ENCODE data around the gene SERPINA4. TPM values are rescaled to one million over a fixed set of nuclear protein-coding genes. Genes with fewer than 3 reads are reported as not detected.

SERPINA4 gene
- total and polyA plus RNA-seq, 2 experiments from 2014 or later = not detected

DNA sequence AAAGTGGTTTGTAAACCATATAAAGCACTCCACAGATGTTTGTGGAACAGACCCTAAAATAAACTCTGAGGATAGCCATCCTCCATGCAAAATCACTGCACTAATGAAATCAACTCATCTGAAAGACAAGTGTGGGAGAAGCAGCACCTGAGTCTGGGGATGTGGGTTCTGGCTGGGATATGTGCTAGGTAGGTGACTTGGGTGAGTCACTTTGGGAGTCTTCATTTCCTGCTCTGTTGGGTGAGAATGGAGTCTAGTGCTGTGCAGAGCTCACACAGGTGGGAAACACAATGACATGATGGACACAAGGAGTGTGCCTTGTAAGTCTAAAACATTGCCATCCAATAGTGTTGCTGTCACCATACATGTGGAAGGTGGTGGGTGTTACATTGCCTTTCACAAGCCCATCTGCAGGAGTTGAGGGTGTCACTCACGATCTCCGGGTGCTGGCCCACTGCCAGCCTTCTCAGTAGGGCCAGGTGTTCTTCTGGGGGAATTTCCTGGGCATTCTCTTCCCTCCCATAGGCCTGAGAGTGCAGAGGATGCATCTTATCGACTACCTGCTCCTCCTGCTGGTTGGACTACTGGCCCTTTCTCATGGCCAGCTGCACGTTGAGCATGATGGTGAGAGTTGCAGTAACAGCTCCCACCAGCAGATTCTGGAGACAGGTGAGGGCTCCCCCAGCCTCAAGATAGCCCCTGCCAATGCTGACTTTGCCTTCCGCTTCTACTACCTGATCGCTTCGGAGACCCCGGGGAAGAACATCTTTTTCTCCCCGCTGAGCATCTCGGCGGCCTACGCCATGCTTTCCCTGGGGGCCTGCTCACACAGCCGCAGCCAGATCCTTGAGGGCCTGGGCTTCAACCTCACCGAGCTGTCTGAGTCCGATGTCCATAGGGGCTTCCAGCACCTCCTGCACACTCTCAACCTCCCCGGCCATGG, 2.0 kb downstream of the SERPINA4 start:
- Histone ChIP-seq H3K4me3 (no peak overlapping the region), H4K20me1 (replicated peaks; ENCODE audit: insufficient read depth) (no peaks in the 10 kb centered on the region), H3K4me2 (no peak overlapping the region), H3K36me3 (ENCODE audit: insufficient read depth) (no peaks in the 10 kb centered on the region), H2AFZ (no peak overlapping the region), H3K27ac (ENCODE audit: low read depth) (no peak overlapping the region), H3K27me3 (ENCODE audit: insufficient read depth) (no peaks in the 10 kb centered on the region), H3K4me1 (ENCODE audit: insufficient read depth) (no peaks in the 10 kb centered on the region), H3K9me2 (ENCODE audit: insufficient read depth) (peaks cover 5% of the 10 kb centered on the region; the same call in 1 of the 2 replicates), H3K79me2 (replicated peaks; ENCODE audit: insufficient read depth) (no peaks in the 10 kb centered on the region), H3F3A (replicated peaks; ENCODE audit: low read depth) (no peaks in the 10 kb centered on the region)
- H3K4me1 Mint-ChIP-seq = no peaks in the 10 kb centered on the region
- ATAC-seq (no peak), DNase-seq (ENCODE audit: low spot score) (no peak)
- no peak overlapping the region for H3K27ac Mint-ChIP-seq
- H3K9me3 Mint-ChIP-seq = no peaks in the 10 kb centered on the region
- H3K36me3 Mint-ChIP-seq (ENCODE audit: low read depth) = no peaks in the 10 kb centered on the region
- peaks cover 5% of the 10 kb centered on the region for H3K27me3 Mint-ChIP-seq (ENCODE audit: insufficient read depth, low read depth, poor library complexity)
- H3K4me3 Mint-ChIP-seq = no peak overlapping the region
- TF ChIP-seq STAT1 (IDR thresholded peaks at IDR 0.05; ENCODE audit: unreplicated experiment) (no peak), EZH2phosphoT487 (IDR thresholded peaks at IDR 0.05; ENCODE audit: unreplicated experiment) (no peak), ZNF114 (CRISPR knock-in tag; IDR thresholded peaks at IDR 0.05) (no peak), NANOG (IDR thresholded peaks at IDR 0.05; ENCODE audit: borderline replicate concordance) (no peak), POLR2AphosphoS5 (IDR thresholded peaks at IDR 0.05; ENCODE audit: low read depth) (no peak)
- TF ChIP-seq, protein P1, sequence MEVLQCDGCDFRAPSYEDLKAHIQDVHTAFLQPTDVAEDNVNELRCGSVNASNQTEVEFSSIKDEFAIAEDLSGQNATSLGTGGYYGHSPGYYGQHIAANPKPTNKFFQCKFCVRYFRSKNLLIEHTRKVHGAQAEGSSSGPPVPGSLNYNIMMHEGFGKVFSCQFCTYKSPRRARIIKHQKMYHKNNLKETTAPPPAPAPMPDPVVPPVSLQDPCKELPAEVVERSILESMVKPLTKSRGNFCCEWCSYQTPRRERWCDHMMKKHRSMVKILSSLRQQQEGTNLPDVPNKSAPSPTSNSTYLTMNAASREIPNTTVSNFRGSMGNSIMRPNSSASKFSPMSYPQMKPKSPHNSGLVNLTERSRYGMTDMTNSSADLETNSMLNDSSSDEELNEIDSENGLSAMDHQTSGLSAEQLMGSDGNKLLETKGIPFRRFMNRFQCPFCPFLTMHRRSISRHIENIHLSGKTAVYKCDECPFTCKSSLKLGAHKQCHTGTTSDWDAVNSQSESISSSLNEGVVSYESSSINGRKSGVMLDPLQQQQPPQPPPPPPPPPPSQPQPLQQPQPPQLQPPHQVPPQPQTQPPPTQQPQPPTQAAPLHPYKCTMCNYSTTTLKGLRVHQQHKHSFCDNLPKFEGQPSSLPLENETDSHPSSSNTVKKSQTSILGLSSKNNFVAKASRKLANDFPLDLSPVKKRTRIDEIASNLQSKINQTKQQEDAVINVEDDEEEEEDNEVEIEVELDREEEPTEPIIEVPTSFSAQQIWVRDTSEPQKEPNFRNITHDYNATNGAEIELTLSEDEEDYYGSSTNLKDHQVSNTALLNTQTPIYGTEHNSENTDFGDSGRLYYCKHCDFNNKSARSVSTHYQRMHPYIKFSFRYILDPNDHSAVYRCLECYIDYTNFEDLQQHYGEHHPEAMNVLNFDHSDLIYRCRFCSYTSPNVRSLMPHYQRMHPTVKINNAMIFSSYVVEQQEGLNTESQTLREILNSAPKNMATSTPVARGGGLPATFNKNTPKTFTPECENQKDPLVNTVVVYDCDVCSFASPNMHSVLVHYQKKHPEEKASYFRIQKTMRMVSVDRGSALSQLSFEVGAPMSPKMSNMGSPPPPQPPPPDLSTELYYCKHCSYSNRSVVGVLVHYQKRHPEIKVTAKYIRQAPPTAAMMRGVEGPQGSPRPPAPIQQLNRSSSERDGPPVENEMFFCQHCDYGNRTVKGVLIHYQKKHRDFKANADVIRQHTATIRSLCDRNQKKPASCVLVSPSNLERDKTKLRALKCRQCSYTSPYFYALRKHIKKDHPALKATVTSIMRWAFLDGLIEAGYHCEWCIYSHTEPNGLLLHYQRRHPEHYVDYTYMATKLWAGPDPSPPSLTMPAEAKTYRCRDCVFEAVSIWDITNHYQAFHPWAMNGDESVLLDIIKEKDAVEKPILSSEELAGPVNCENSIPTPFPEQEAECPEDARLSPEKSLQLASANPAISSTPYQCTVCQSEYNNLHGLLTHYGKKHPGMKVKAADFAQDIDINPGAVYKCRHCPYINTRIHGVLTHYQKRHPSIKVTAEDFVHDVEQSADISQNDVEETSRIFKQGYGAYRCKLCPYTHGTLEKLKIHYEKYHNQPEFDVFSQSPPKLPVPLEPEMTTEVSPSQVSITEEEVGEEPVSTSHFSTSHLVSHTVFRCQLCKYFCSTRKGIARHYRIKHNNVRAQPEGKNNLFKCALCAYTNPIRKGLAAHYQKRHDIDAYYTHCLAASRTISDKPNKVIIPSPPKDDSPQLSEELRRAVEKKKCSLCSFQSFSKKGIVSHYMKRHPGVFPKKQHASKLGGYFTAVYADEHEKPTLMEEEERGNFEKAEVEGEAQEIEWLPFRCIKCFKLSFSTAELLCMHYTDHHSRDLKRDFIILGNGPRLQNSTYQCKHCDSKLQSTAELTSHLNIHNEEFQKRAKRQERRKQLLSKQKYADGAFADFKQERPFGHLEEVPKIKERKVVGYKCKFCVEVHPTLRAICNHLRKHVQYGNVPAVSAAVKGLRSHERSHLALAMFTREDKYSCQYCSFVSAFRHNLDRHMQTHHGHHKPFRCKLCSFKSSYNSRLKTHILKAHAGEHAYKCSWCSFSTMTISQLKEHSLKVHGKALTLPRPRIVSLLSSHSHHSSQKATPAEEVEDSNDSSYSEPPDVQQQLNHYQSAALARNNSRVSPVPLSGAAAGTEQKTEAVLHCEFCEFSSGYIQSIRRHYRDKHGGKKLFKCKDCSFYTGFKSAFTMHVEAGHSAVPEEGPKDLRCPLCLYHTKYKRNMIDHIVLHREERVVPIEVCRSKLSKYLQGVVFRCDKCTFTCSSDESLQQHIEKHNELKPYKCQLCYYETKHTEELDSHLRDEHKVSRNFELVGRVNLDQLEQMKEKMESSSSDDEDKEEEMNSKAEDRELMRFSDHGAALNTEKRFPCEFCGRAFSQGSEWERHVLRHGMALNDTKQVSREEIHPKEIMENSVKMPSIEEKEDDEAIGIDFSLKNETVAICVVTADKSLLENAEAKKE (CRISPR knock-in tag; IDR thresholded peaks at IDR 0.05) = no peak

Measured in GM23338 (cell line).